AG04449 (cell line): ENCODE results near the gene DACH1.

Experiments
- CTCF ChIA-PET: fragments of 350-600 bp; formaldehyde crosslinking; extraction: SDS; loops from one replicate; lab custom pipeline; 2021; ENCODE audit warnings: antibody characterized with exemption; lab: Yijun Ruan, JAX
- POLR2A ChIA-PET: fragments of 400-600, 350-600 bp; formaldehyde crosslinking; extraction: SDS; loops from one replicate; lab custom pipeline; 2020; ENCODE audit warnings: antibody characterized with exemption, inconsistent platforms; lab: Yijun Ruan, JAX
- DNase-seq: peaks from one replicate; pipeline ENCODE4 v3.0.0-alpha.2; 2010; ENCODE audit warnings: low read depth, low spot score
- H3K4me3 ChIP-seq: 2 replicates; pipeline ENCODE4 v1.5.1; 2011; ENCODE audit warnings: low read depth, mild to moderate bottlenecking, control low read depth, low read length
- CTCF ChIP-seq: IDR thresholded peaks from one replicate; pipeline ENCODE4 v1.5.1; 2011; ENCODE audit warnings: mild to moderate bottlenecking, moderate library complexity, low read length, control low read depth, inconsistent platforms; ENCODE audit not compliant: insufficient read depth; ENCODE audit errors: missing control alignments

DACH1 gene

GRCh38 chr13:71751073-71751472, 115.9 kb downstream of the DACH1 start:
- H3K4me3 ChIP-seq, result no peak overlapping the region
- no peak for DNase-seq
- TF ChIP-seq CTCF, result no peak
- ChIA-PET CTCF (no interaction called here), POLR2A (no interaction called here)

DNA sequence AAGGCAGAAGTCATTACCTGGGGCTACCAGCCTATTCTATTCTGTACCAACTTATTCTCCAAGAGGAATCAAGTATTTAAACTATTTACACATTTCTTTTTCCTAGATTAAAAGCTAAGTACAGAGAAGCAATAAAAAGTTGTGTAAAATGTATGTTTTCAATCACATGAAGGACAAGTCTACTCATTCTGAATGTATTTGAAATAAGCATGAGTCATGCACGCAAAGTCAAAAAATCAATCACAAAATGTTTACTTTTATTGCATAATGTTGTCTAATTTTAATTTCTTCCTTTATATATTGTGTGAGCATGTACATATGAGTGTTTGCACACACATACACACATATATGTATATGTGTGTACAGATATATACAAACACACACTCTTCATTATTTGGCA, 136.7 kb downstream of the DACH1 start:
- CTCF ChIA-PET, result no interaction called here
- DNase-seq, result no peak
- no peak overlapping the region for H3K4me3 ChIP-seq
- no peak for TF ChIP-seq CTCF
- POLR2A ChIA-PET, result no interaction called here

GRCh38 chr13:71729441-71729840, 137.6 kb downstream of the DACH1 start:
- DNase-seq, result no peak
- TF ChIP-seq CTCF, result no peak
- POLR2A ChIA-PET, result no interaction called here
- CTCF ChIA-PET, result no interaction called here
- no peak overlapping the region for H3K4me3 ChIP-seq

GRCh38 chr13:71727662-71728061, 139.3 kb downstream of the DACH1 start:
- no peak for TF ChIP-seq CTCF
- POLR2A ChIA-PET, result no interaction called here
- H3K4me3 ChIP-seq, result no peak overlapping the region
- no peak for DNase-seq
- CTCF ChIA-PET, result no interaction called here

DNA sequence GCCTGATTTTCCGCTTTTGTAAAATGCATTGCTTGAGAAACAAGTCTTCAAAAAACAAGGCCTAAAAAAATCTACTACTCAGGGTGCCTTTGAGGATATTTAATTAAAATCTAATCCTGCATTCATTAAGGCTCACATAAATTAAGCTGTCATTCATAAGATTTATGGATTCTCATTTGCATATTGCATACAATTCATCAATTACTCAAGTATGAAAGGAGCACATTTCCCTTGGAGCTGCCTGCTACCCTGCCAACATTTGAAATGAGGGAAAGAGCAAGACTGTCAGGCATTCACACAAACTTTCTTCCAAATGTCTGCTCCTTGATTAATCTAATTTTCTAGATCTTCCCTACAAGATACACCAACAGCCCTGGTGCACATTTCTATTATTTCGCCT, 140.0 kb downstream of the DACH1 start:
- CTCF ChIA-PET, result no interaction called here
- no peak for TF ChIP-seq CTCF
- H3K4me3 ChIP-seq, result no peak overlapping the region
- POLR2A ChIA-PET, result no interaction called here
- no peak for DNase-seq

GRCh38 chr13:71722206-71722605, 144.8 kb downstream of the DACH1 start:
- H3K4me3 ChIP-seq, result no peak overlapping the region
- no peak for DNase-seq
- no peak for TF ChIP-seq CTCF
- ChIA-PET POLR2A (no interaction called here), CTCF (no interaction called here)
